ENCODE results near the gene SLC37A4.
"Not testable (repeated sequence)": the region's sequence is repeated elsewhere in the genome, so short reads cannot be mapped to it uniquely, and the experiment has no call there.

Gene SLC37A4

DNA sequence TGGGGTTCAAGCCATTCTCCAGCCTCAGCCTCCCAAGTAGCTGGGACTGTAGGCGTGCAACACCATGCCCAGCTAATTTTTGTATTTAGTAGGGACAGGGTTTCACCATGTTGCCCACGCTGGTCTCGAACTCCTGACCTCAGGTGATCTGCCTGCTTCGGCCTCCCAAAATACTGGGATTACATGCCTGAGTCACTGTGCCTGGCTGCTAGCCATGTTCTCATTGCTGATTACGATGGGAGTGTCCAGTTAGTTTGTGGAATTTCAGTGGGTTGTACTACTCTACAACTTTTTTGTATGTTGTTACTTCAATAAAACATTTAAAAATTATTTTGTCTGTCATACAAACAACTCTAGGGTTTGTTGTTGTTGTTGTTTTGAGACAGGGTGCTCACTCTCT is 32.1 kb upstream of the SLC37A4 start:
- H3K4me3 ChIP-seq (ENCODE audit: low read depth, low read length), result no peak overlapping the region
- no peak for DNase-seq (ENCODE audit: low read depth)
- TF ChIP-seq, protein P1, sequence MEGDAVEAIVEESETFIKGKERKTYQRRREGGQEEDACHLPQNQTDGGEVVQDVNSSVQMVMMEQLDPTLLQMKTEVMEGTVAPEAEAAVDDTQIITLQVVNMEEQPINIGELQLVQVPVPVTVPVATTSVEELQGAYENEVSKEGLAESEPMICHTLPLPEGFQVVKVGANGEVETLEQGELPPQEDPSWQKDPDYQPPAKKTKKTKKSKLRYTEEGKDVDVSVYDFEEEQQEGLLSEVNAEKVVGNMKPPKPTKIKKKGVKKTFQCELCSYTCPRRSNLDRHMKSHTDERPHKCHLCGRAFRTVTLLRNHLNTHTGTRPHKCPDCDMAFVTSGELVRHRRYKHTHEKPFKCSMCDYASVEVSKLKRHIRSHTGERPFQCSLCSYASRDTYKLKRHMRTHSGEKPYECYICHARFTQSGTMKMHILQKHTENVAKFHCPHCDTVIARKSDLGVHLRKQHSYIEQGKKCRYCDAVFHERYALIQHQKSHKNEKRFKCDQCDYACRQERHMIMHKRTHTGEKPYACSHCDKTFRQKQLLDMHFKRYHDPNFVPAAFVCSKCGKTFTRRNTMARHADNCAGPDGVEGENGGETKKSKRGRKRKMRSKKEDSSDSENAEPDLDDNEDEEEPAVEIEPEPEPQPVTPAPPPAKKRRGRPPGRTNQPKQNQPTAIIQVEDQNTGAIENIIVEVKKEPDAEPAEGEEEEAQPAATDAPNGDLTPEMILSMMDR (IDR thresholded peaks at IDR 0.05; ENCODE audit: low read depth, low read length), result no peak
- TF ChIP-seq POLR2A (IDR thresholded peaks at IDR 0.05; ENCODE audit: extremely low read depth, insufficient read length), result no peak
- TF ChIP-seq MYC (IDR thresholded peaks at IDR 0.05; ENCODE audit: low read depth, low read length), result no peak
- TF ChIP-seq, protein P2, sequence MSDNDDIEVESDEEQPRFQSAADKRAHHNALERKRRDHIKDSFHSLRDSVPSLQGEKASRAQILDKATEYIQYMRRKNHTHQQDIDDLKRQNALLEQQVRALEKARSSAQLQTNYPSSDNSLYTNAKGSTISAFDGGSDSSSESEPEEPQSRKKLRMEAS (IDR thresholded peaks at IDR 0.05; ENCODE audit: low read depth, low read length), result no peak

DNA sequence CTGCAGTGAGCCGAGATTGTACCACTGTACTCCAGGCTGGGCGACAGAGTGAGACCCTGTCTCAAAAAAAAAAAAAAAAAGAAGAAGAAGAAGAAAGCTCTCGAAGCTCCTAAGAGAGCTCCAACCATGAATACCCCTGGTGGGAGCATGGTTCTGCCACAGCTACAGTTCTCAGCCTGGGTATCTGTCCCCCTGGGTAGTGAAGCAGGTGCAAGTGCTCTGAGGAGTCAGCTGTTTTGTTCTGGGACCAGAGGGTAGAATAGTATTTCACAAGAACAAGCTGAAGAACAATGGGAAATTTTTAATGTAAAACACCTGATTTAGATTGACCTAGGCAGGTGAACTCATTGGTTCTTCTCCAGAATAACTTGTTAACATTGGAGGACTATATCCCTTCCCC is 30.6 kb upstream of the SLC37A4 start:
- H3K4me3 ChIP-seq (ENCODE audit: low read depth, low read length), result no peak overlapping the region
- no peak for TF ChIP-seq POLR2A (IDR thresholded peaks at IDR 0.05; ENCODE audit: extremely low read depth, insufficient read length)
- DNase-seq (ENCODE audit: low read depth), result no peak

DNA sequence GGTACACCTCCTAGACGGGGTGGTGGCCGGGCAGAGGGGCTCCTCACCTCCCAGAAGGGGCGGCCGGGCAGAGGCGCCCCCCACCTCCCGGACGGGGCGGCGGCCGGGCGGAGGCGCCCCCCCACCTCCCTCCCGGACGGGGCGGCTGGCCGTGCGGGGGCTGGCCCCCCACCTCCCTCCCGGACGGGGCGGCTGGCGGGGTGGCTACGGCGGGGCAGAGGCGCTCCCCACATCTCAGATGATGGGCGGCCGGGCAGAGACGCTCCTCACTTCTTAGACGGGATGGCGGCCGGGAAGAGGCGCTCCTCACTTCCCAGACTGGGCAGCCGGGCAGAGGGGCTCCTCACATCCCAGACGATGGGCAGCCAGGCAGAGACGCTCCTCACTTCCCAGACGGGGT is 28.5 kb upstream of the SLC37A4 start:
- not testable (repeated sequence) for DNase-seq (ENCODE audit: low read depth); H3K4me3 ChIP-seq (ENCODE audit: low read depth, low read length)

DNA sequence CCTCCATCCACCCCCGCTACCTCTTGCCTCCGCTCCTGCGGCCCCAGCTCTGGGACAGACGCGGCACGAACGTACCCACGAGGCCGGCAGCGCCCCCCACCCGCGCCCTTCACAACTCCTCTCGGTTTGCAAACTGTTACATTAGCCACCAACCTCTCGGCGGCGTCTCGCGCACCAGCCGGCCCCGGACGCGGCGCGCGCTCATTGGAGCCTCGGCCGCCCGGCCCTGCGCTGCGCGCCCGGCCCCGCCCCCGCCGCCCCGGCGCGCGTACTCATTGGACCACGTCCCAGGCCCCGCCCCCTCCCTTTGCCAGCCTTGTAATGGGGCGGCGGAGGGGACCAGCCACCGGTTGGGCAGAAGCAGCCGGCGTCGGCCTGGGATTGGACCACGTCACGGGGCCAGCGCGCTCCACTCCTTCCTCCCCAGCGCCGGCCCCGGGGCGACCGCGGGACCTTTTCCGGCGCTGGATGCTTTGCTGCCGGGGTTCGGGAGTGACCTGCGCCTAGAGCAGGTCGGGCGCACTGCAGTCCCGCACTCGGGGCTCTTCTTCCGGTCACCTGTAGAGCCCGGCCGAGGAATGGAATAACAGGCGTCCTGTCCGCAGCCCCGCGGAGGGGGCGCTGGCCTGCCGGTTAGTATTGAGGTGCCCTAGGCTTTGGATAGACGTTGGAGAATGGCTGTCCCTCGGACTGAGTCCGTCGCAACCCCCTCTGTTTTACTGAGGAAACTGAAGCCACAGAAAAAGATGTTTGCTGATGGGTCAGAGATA is 26.5 kb upstream of the SLC37A4 start, which contains the start of gene HYOU1:
TSS of gene HYOU1 (minus strand) at position 206 of the 770 bp plus-strand sequence. CDS start 1,045 bp downstream, outside the sequence.
- TF ChIP-seq, protein P1 (IDR thresholded peaks at IDR 0.05; ENCODE audit: low read depth, low read length), result peak; percentile 19
- TF ChIP-seq, protein P2 (IDR thresholded peaks at IDR 0.05; ENCODE audit: low read depth, low read length), result peak; percentile 78
- peak; percentile 91 for TF ChIP-seq MYC (IDR thresholded peaks at IDR 0.05; ENCODE audit: low read depth, low read length)
- TF ChIP-seq POLR2A (IDR thresholded peaks at IDR 0.05; ENCODE audit: extremely low read depth, insufficient read length), result no peak
- DNase-seq (ENCODE audit: low read depth), result peak; percentile 99
- H3K4me3 ChIP-seq (ENCODE audit: low read depth, low read length), result peak within 1 kb of the TSS; percentile 86

DNA sequence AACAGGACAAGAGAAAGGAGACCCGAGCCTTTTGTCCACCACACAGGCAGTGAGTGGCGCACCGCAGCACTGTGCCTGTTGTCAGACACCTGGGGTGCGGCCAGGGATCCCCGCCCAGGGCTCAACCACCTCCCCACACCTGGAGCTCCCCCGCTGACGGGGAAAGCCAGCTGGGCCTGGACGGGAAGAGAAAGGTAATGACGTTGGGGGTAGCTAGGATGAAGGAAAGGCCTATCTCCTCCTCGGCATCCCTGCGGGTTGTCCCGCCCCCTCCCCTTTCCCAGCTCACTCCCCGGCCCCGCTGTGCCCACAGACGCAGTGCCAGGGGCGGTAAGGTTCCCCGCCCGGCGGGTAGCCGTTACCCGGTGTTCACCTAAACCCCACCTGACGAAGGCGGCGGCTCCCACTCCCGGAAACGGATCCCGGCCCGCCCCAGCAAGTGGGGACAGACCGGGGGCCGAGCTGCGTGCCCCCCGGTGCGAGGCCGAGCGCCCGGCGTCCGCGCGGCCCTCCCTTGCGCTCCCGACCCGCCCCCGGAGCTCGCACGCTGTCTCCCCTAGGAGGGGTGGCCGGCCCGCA is 25.8 kb upstream of the SLC37A4 start:
- TF ChIP-seq, protein P1 (IDR thresholded peaks at IDR 0.05; ENCODE audit: low read depth, low read length), result no peak
- TF ChIP-seq, protein P2 (IDR thresholded peaks at IDR 0.05; ENCODE audit: low read depth, low read length), result no peak
- TF ChIP-seq POLR2A (IDR thresholded peaks at IDR 0.05; ENCODE audit: extremely low read depth, insufficient read length), result no peak
- no peak for TF ChIP-seq MYC (IDR thresholded peaks at IDR 0.05; ENCODE audit: low read depth, low read length)
- DNase-seq (ENCODE audit: low read depth), result peak; percentile 33
- peak overlapping the region; percentile 86 for H3K4me3 ChIP-seq (ENCODE audit: low read depth, low read length)

DNA sequence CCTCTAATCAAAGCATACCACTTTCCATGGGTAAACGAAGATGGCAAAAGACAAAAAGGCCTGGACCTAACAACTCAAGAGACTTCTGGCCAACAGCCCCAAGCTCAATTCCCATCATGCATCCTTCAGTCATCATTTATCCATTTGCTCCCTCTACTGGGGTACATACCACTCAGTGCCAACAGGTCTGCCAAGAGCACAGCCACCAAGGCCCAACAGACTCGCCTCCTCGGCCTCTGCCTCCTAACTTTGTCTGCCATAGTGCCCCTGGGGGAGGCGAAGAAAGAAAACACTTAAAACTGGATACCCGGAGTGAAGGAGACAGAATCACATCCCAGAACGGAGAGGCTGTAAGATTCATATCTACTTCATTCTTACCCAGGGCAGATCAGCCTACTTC is 25.2 kb upstream of the SLC37A4 start:
- DNase-seq (ENCODE audit: low read depth), result peak; percentile 59
- TF ChIP-seq MYC (IDR thresholded peaks at IDR 0.05; ENCODE audit: low read depth, low read length), result no peak
- TF ChIP-seq, protein P1 (IDR thresholded peaks at IDR 0.05; ENCODE audit: low read depth, low read length), result peak; percentile 18

DNA sequence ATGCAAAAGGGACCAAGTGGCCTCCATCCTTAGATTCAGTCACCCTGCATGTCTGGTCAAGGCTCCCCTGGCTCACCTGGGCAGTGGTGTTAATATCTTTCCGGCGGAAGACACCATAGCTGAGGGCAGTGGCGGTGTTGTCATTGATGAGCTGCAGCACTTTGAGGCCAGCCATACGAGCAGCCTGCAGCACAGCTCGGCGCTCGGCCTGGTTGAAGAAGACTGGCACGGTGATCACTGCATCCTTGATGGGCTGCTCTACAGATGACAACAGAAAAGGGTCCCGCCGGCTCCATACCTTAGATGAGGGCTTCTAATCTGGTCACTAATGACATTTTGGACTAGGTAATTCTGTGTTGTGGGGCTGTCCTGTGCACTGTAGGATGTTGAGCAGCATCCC is 23.7 kb upstream of the SLC37A4 start:
- H3K4me3 ChIP-seq (ENCODE audit: low read depth, low read length), result no peak overlapping the region
- no peak for DNase-seq (ENCODE audit: low read depth)
- TF ChIP-seq, protein P2 (IDR thresholded peaks at IDR 0.05; ENCODE audit: low read depth, low read length), result no peak
- TF ChIP-seq, protein P1 (IDR thresholded peaks at IDR 0.05; ENCODE audit: low read depth, low read length), result no peak
- TF ChIP-seq POLR2A (IDR thresholded peaks at IDR 0.05; ENCODE audit: extremely low read depth, insufficient read length) (no peak), MYC (IDR thresholded peaks at IDR 0.05; ENCODE audit: low read depth, low read length) (no peak)

More for the DNA sequence above, 25.2 kb upstream of the SLC37A4 start:
- peak overlapping the region; percentile 86 for H3K4me3 ChIP-seq (ENCODE audit: low read depth, low read length)
